Transverse colon (tissue), 3 donors: Measurements from ENCODE around the gene ANAPC16.

ENCODE experiments used
- POLR2A ChIP-seq: fragments of 450-650 bp; IDR thresholded peaks from one replicate; pipeline ENCODE4 v1.6.1; 2016; ENCODE audit warnings: antibody characterized with exemption, mild to moderate bottlenecking, moderate library complexity
- TF ChIP-seq, protein P1 (sequence below), 5 experiments: fragments of 200-600 bp in 3 of 5; fragments of 450-650 bp in 2 of 5; sonication (generic) in 3 of 5; IDR thresholded peaks; 1 replicate in 2 of 5; 2 replicates in 3 of 5; pipeline ENCODE4 v1.5.1; 2016 to 2017; ENCODE audit warnings: antibody characterized with exemption in 5 of 5, inconsistent platforms in 3 of 5, mild to moderate bottlenecking in 2 of 5, moderate library complexity in 1 of 5

DNA sequence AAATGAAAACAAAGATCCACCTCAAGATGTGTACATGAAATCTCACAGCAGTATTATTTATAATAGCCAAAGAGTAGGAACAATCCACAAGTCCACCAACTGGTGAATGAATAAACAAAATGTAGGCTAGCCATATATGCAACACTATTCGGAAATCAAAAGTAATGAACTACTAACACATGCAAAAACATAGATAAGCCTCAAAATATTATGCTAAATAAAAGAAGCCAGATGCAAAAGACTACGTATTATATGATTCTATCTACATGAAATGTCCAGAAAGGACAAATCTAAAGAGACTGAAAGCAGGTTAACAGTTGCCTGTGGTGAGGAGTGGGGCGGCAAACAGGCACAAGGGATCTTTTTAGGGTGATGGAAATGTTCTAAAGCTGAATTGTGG, 48.7 kb upstream of the ANAPC16 start:
- TF ChIP-seq, protein P1, sequence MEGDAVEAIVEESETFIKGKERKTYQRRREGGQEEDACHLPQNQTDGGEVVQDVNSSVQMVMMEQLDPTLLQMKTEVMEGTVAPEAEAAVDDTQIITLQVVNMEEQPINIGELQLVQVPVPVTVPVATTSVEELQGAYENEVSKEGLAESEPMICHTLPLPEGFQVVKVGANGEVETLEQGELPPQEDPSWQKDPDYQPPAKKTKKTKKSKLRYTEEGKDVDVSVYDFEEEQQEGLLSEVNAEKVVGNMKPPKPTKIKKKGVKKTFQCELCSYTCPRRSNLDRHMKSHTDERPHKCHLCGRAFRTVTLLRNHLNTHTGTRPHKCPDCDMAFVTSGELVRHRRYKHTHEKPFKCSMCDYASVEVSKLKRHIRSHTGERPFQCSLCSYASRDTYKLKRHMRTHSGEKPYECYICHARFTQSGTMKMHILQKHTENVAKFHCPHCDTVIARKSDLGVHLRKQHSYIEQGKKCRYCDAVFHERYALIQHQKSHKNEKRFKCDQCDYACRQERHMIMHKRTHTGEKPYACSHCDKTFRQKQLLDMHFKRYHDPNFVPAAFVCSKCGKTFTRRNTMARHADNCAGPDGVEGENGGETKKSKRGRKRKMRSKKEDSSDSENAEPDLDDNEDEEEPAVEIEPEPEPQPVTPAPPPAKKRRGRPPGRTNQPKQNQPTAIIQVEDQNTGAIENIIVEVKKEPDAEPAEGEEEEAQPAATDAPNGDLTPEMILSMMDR (IDR thresholded peaks at IDR 0.05) = no peak
- no peak for TF ChIP-seq POLR2A
